ENCODE results near the gene DMAC2. TPM values are rescaled to one million over a fixed set of nuclear protein-coding genes. Genes with fewer than 3 reads are reported as not detected.

The DMAC2 gene
- polyA plus RNA-seq, 1 of the 3 experiments (the other 2 are of a cell fraction), result 71.4 TPM

- Histone ChIP-seq H3K4me2 (no peak overlapping the region), H4K20me1 (ENCODE audit: insufficient read depth) (no peaks in the 10 kb centered on the region), H3K9me3 (no peaks in the 10 kb centered on the region), H3K9me2 (no peaks in the 10 kb centered on the region), H3K27me3 (ENCODE audit: insufficient read depth) (peaks cover 57% of the 10 kb centered on the region), H3F3A (replicated peaks; ENCODE audit: insufficient read depth) (no peaks in the 10 kb centered on the region), H2AFZ (ENCODE audit: low read depth) (peak overlapping the region; percentile 70; the same call in 1 of the 2 replicates), H3K9ac (no peak overlapping the region), H3K4me3 (ENCODE audit: low read depth in 2 of 2, low read length in 1 of 2) (no peak overlapping the region), H3K79me2 (ENCODE audit: insufficient read depth) (no peaks in the 10 kb centered on the region), H3K27ac (ENCODE audit: low read depth in 2 of 2, low read length in 1 of 2) (no peak overlapping the region), H3K36me3 (replicated peaks in 1 of 2; ENCODE audit: control insufficient read depth in 1 of 2, insufficient read depth in 2 of 2, low read length in 1 of 2) (no peaks in the 10 kb centered on the region), H3K4me1 (ENCODE audit: control insufficient read depth in 1 of 2, insufficient read depth in 2 of 2, low read depth in 1 of 2, low read length in 1 of 2) (no peaks in the 10 kb centered on the region)
- POLR2A ChIA-PET, result no interaction called here
- no peak for DNase-seq
- no peak for TF ChIP-seq MXI1 (IDR thresholded peaks at IDR 0.05; ENCODE audit: low read depth, low read length)
- TF ChIP-seq FOXM1 (IDR thresholded peaks at IDR 0.05; ENCODE audit: low read depth), result no peak
- no peak for TF ChIP-seq MEF2A (IDR thresholded peaks at IDR 0.05; ENCODE audit: borderline replicate concordance, low read depth)
- TF ChIP-seq YY1 (IDR thresholded peaks at IDR 0.05; ENCODE audit: low read depth), result no peak
- no peak for TF ChIP-seq CTCF (IDR thresholded peaks at IDR 0.05)
- TF ChIP-seq RXRA (IDR thresholded peaks at IDR 0.05; ENCODE audit: borderline replicate concordance, low read depth), result no peak
- no peak for TF ChIP-seq TCF12 (IDR thresholded peaks at IDR 0.05)
- no peak for TF ChIP-seq PBX3 (IDR thresholded peaks at IDR 0.05)
- no peak for TF ChIP-seq TAF1 (IDR thresholded peaks at IDR 0.05; ENCODE audit: borderline replicate concordance, low read depth, low read length)
- TF ChIP-seq RAD21 (IDR thresholded peaks at IDR 0.05; ENCODE audit: low read length), result no peak
- no peak for TF ChIP-seq NFIC (IDR thresholded peaks at IDR 0.05; ENCODE audit: borderline replicate concordance)
- no peak for TF ChIP-seq SIN3A (IDR thresholded peaks at IDR 0.05; ENCODE audit: borderline replicate concordance, low read depth, low read length)
- TF ChIP-seq ZBTB33 (IDR thresholded peaks at IDR 0.05; ENCODE audit: borderline replicate concordance, low read depth), result no peak
- no peak for TF ChIP-seq GATA2 (CRISPR knock-in tag; IDR thresholded peaks at IDR 0.05)
- no peak for TF ChIP-seq IRF3 (IDR thresholded peaks at IDR 0.05; ENCODE audit: low read depth, low read length)
- TF ChIP-seq RCOR1 (IDR thresholded peaks at IDR 0.05; ENCODE audit: low read length), result no peak
- TF ChIP-seq MAX (IDR thresholded peaks at IDR 0.05; ENCODE audit: low read depth), result no peak
- TF ChIP-seq FOXJ3 (CRISPR knock-in tag; IDR thresholded peaks at IDR 0.05), result no peak
- no peak for TF ChIP-seq JUND (IDR thresholded peaks at IDR 0.05)
- no peak for TF ChIP-seq TEAD4 (IDR thresholded peaks at IDR 0.05; ENCODE audit: borderline replicate concordance, insufficient read depth)
- CTCF ChIA-PET, result interaction anchor here (0.8 kb wide), 2 partner anchors 30 to 91 kb away, joined by 3 to 4 read pairs; no protein-coding TSS in a partner anchor
- WGBS (ENCODE audit: low lambda C conversion rate), result 19% methylated on average over 15 of the region's 15 CpGs
Measured at GRCh38 chr19:41478875-41479756, 39.4 kb upstream of the DMAC2 start.
